IPS DF 19.7 (cell line): ENCODE measurements around the gene C5AR1.
"Not testable (repeated sequence)": the region's sequence is repeated elsewhere in the genome, so short reads cannot be mapped to it uniquely, and the experiment has no call there.

Source experiments
- DNase-seq: peaks from one replicate; pipeline ENCODE4 v3.0.0-alpha.2; 2013; ENCODE audit warnings: low read depth, low spot score

The C5AR1 gene

GRCh38 chr19:47365455-47365854 is 55.8 kb downstream of the C5AR1 start:
- DNase-seq: not testable (repeated sequence)

- DNase-seq: no peak
These were observed 60.5 kb downstream of the C5AR1 start for GRCh38 chr19:47370045-47370611.

GRCh38 chr19:47371261-47371660 is 61.6 kb downstream of the C5AR1 start:
- no peak for DNase-seq
